GM10266 (cell line): ENCODE results near the gene NKX2-8.

ENCODE experiments used
- DNase-seq: peaks from one replicate; pipeline ENCODE4 v3.0.0; 2012; ENCODE audit errors: extremely low spot score
- CTCF ChIP-seq: IDR thresholded peaks from 2 replicates; pipeline ENCODE4 v1.5.1; 2012; ENCODE audit warnings: mild to moderate bottlenecking, low read depth; ENCODE audit not compliant: control insufficient read depth, insufficient read depth; ENCODE audit errors: missing control alignments

Gene NKX2-8

GRCh38 chr14:36580141-36580855 lies 2.1 kb downstream of the NKX2-8 start:
- peak; percentile 22 for DNase-seq
- TF ChIP-seq CTCF = no peak

- no peak for TF ChIP-seq CTCF
- DNase-seq = peak; percentile 24
Measured at GRCh38 chr14:36579573-36580140, 2.8 kb downstream of the NKX2-8 start.

- TF ChIP-seq CTCF = no peak
- DNase-seq = no peak
Measured at GRCh38 chr14:36579001-36579555, 3.3 kb downstream of the NKX2-8 start.

GRCh38 chr14:36570065-36570464 lies 12.3 kb downstream of the NKX2-8 start:
- no peak for TF ChIP-seq CTCF
- DNase-seq = no peak

- peak; percentile 75 for TF ChIP-seq CTCF
- DNase-seq = peak; percentile 57
Measured at GRCh38 chr14:36556811-36557433, 25.5 kb downstream of the NKX2-8 start.

- no peak for DNase-seq
- no peak for TF ChIP-seq CTCF
Measured at GRCh38 chr14:36555998-36556743, 26.2 kb downstream of the NKX2-8 start.
